GM12892 (cell line): Measurements from ENCODE around the gene RIGI.

Source experiments
- POLR2A ChIP-seq: IDR thresholded peaks from 2 replicates; pipeline ENCODE4 v1.6.1; 2011; ENCODE audit warnings: low read depth, low read length, control low read depth
- POLR2AphosphoS5 ChIP-seq: IDR thresholded peaks from 2 replicates; pipeline ENCODE4 v1.6.1; 2011; ENCODE audit warnings: low read depth, low read length, control low read depth

- TF ChIP-seq POLR2AphosphoS5, result no peak
- TF ChIP-seq POLR2A, result no peak
These were observed 46.2 kb upstream of the RIGI start for GRCh38 chr9:32571969-32572899.
